Osteocyte (in vitro differentiated cells): ENCODE results near the gene RPA3. TPM values are rescaled to one million over a fixed set of nuclear protein-coding genes. Genes with fewer than 3 reads are reported as not detected.
A peak's percentile ranks its signal among the peaks of the same experiment; 100 is the strongest.

ENCODE experiments used
- DNase-seq: peaks from one replicate; pipeline ENCODE4 v3.0.0; 2021; ENCODE audit warnings: mixed read lengths; ENCODE audit not compliant: unreplicated experiment; ENCODE audit errors: extremely low spot score
- H3K27ac Mint-ChIP-seq: one replicate; pipeline ENCODE4 v1.8.0; 2021; ENCODE audit warnings: mild to moderate bottlenecking, mixed read lengths; ENCODE audit not compliant: unreplicated experiment
- H3K27me3 Mint-ChIP-seq: one replicate; pipeline ENCODE4 v1.8.0; 2021; ENCODE audit warnings: mixed read lengths; ENCODE audit not compliant: unreplicated experiment
- H3K36me3 Mint-ChIP-seq: one replicate; pipeline ENCODE4 v1.8.0; 2021; ENCODE audit warnings: mixed read lengths; ENCODE audit not compliant: unreplicated experiment
- H3K4me1 Mint-ChIP-seq: one replicate; pipeline ENCODE4 v1.8.0; 2021; ENCODE audit warnings: mixed read lengths; ENCODE audit not compliant: unreplicated experiment
- H3K4me3 Mint-ChIP-seq: one replicate; pipeline ENCODE4 v1.8.0; 2021; ENCODE audit warnings: mild to moderate bottlenecking, moderate library complexity, mixed read lengths; ENCODE audit not compliant: unreplicated experiment
- H3K9me3 Mint-ChIP-seq: one replicate; pipeline ENCODE4 v1.8.0; 2021; ENCODE audit warnings: mixed read lengths; ENCODE audit not compliant: unreplicated experiment
- total RNA-seq: library from RNA; stranded (reverse); gene quantifications from 2 replicates; pipeline ENCODE4 v1.2.1, GENCODE V29; 2021
- TF ChIP-seq, protein P1 (sequence below): fragments of 200-600 bp; sonication (generic); IDR thresholded peaks from 2 replicates; pipeline ENCODE4 v1.5.0; 2021; ENCODE audit warnings: antibody characterized with exemption, mild to moderate bottlenecking, moderate library complexity

Gene RPA3
- total RNA-seq, 1 donor from 2014 or later: 14.8 TPM

DNA sequence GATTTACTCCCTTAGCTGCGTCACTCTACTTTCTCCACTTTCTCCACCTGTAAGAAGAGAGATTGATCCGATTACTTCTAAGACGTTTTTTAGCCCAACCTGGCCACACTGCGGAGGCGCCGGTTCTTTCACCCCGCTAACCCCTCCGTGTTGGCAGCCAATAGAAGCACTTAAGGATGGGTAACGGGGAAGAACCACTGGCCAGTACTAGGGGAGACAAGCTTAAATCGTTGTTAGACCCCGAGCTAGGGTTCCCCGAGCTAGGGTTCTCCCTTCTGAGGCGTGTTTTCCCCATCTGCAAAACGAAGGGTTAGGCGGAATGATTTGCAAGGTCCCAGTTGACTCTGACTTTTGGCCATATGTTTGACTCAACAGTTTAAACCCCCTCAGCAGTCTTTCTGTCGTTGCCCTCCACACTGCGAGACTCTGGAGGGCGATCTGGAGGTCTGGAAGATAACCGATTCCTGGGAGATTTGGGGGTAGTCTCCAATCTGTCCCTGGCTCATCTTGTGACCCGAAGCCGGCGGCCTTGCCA lies 77.2 kb downstream of the RPA3 start:
- Mint-ChIP-seq H3K4me3 (peak overlapping the region; percentile 94), H3K9me3 (no peaks in the 10 kb centered on the region), H3K36me3 (peaks cover 9% of the 10 kb centered on the region), H3K4me1 (peaks cover 19% of the 10 kb centered on the region), H3K27ac (peak overlapping the region; percentile 96), H3K27me3 (no peaks in the 10 kb centered on the region)
- no peak for DNase-seq
- TF ChIP-seq, protein P1, sequence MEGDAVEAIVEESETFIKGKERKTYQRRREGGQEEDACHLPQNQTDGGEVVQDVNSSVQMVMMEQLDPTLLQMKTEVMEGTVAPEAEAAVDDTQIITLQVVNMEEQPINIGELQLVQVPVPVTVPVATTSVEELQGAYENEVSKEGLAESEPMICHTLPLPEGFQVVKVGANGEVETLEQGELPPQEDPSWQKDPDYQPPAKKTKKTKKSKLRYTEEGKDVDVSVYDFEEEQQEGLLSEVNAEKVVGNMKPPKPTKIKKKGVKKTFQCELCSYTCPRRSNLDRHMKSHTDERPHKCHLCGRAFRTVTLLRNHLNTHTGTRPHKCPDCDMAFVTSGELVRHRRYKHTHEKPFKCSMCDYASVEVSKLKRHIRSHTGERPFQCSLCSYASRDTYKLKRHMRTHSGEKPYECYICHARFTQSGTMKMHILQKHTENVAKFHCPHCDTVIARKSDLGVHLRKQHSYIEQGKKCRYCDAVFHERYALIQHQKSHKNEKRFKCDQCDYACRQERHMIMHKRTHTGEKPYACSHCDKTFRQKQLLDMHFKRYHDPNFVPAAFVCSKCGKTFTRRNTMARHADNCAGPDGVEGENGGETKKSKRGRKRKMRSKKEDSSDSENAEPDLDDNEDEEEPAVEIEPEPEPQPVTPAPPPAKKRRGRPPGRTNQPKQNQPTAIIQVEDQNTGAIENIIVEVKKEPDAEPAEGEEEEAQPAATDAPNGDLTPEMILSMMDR: no peak

GRCh38 chr7:7640221-7641128 lies 77.9 kb downstream of the RPA3 start, which contains the start of gene UMAD1:
TSS of gene UMAD1 (plus strand) at chr7:7640752. CDS start at chr7:7673372, 32,620 bp downstream.
- H3K4me1 Mint-ChIP-seq: peaks cover 19% of the 10 kb centered on the region
- peak within 1 kb of the TSS; percentile 96 for H3K27ac Mint-ChIP-seq
- DNase-seq: peak; percentile 97
- H3K27me3 Mint-ChIP-seq: no peaks in the 10 kb centered on the region
- peak within 1 kb of the TSS; percentile 94 for H3K4me3 Mint-ChIP-seq
- TF ChIP-seq, protein P1: no peak
- peaks cover 5% of the 10 kb centered on the region for H3K36me3 Mint-ChIP-seq
- no peaks in the 10 kb centered on the region for H3K9me3 Mint-ChIP-seq

GRCh38 chr7:7639847-7640220 lies 78.6 kb downstream of the RPA3 start:
- H3K27me3 Mint-ChIP-seq: no peaks in the 10 kb centered on the region
- DNase-seq: no peak
- H3K4me3 Mint-ChIP-seq: peak overlapping the region; percentile 94
- H3K27ac Mint-ChIP-seq: peak overlapping the region; percentile 96
- peaks cover 4% of the 10 kb centered on the region for H3K36me3 Mint-ChIP-seq
- H3K4me1 Mint-ChIP-seq: peaks cover 19% of the 10 kb centered on the region
- no peaks in the 10 kb centered on the region for H3K9me3 Mint-ChIP-seq
- TF ChIP-seq, protein P1: no peak

- H3K36me3 Mint-ChIP-seq: peaks cover 4% of the 10 kb centered on the region
- DNase-seq: no peak
Measured at GRCh38 chr7:7639421-7639820, 79.0 kb downstream of the RPA3 start.

More at GRCh38 chr7:7639421-7639820, 79.0 kb downstream of the RPA3 start:
- Mint-ChIP-seq H3K27me3 (no peaks in the 10 kb centered on the region), H3K27ac (peak overlapping the region; percentile 96), H3K4me3 (peak overlapping the region; percentile 94), H3K9me3 (no peaks in the 10 kb centered on the region), H3K4me1 (peaks cover 19% of the 10 kb centered on the region)
- TF ChIP-seq, protein P1: no peak
